Right renal pelvis (tissue), 4 donors: ENCODE measurements around the gene MDGA2. TPM values are rescaled to one million over a fixed set of nuclear protein-coding genes. Genes with fewer than 3 reads are reported as not detected.
"Not testable (repeated sequence)": the region's sequence is repeated elsewhere in the genome, so short reads cannot be mapped to it uniquely, and the experiment has no call there.

Experiments used
- DNase-seq, 4 donors: peaks; one replicate each; pipeline ENCODE4 v3.0.0-alpha.2; 2013; ENCODE audit warnings: low read depth in 4 of 4, low spot score in 3 of 4, missing footprints in 1 of 4
- polyA plus RNA-seq, 4 donors: library from polyadenylated mRNA; unstranded; fragments of 120-200 nt; gene quantifications; one replicate each; pipeline ENCODE4 v1.2.1, GENCODE V29; 2013; ENCODE audit not compliant: insufficient read length in 4 of 4

Gene MDGA2
- polyA plus RNA-seq, 4 donors, result 1.8 to 2.4 (median 2.1) TPM

- DNase-seq, result no peak
Measured at GRCh38 chr14:47366006-47366405, 309.4 kb downstream of the MDGA2 start.

DNA sequence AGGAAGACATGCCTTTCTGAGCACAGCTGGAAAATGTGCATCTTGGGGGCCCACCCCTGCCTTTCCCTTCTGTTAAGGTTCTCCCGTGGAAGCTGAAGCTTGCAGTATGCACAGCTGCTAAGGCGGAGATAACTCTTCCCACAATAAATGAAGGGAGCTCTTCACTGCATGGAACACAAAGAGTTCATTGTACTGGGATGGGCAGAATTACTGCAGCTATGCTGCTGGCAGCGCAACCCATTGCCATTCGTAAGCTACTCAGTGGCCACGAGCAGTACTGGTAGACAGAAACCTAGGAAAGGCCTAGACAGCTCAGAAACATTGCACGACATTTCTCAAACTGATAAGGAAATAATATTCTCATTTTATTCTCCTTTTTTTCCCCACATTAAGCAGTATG, 310.2 kb downstream of the MDGA2 start:
- DNase-seq, result no peak

DNA sequence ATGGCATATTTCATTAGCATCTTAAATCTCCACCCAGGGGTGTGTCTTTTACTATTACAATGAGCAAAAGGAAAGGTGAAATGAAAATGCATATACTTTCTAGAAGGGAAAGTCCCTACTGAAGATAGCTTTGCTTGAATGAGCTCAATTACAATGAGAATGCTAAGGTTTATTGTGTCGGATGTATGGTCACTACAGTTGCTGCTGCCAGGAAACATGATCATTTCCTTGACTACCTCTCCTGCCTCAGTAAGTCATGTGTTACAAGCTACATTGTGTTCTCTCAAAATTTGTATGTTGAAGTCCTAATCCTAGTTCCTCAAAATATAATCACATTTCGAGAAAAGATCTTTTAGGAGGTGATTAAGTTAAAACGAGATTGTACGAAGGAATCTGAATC, 322.2 kb downstream of the MDGA2 start:
- DNase-seq, result no peak

DNA sequence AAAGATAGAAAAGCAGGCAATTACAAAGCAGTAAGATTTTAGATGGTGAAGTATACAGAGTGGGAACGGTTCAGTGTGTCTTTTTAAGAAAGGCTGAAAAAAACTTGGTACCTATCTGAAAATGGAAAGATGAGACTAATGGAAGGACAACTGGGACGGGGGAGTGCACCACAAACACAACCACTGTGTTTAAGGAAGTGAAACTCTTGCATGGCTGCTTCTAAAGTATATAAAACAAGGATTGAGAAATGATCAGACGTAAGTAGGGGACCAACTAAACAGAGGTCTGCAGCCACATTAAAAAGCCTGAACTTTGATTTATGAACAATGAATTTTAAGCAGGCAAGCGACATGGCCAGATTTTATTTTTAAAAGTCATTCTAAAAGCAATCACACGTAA, 328.6 kb downstream of the MDGA2 start:
- DNase-seq, result no peak

- no peak for DNase-seq
Measured at GRCh38 chr14:47345016-47345415, 330.4 kb downstream of the MDGA2 start.

DNA sequence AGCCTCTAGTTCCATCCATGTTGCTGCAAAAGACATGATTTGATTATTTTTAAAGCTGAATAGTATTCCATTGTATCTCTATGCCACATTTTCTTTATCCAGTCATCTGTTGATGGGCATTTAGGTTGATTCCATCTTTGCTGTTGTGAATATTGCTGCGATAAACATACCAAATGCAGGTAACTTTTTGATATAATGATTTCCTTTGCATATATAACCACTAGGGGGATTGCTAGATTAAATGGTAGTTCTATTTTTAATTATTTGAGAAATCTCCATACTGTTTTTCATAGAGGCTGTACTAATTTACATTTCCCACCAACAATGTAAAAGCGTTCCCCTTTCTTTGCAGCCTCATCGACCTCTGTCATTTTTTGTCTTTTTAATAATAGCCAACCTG, 342.5 kb downstream of the MDGA2 start:
- no peak for DNase-seq

GRCh38 chr14:47332106-47332505, 343.3 kb downstream of the MDGA2 start:
- DNase-seq, result no peak

- no peak for DNase-seq
Measured at GRCh38 chr14:47328376-47328775, 347.0 kb downstream of the MDGA2 start.

- DNase-seq, result no peak
Measured at GRCh38 chr14:47327336-47327735, 348.1 kb downstream of the MDGA2 start.

DNA sequence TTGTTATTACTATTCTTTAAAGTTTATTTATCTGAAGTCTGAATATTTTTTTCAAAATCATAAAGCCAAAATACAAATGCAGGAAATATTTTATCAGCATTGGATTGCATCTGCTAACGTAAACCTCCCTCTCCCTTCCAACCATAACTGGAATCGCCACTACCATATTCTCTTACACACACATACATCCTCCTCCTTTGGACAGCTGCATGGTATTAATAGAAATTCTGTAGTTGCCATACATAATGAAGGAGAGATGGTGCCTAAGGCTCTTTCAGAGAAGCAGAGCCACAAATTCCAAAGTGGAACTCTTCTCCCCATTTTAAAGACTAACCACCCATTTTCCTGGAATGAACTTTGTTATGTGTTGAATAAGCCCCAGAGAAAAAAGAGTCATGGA, 352.7 kb downstream of the MDGA2 start:
- DNase-seq, result no peak

DNA sequence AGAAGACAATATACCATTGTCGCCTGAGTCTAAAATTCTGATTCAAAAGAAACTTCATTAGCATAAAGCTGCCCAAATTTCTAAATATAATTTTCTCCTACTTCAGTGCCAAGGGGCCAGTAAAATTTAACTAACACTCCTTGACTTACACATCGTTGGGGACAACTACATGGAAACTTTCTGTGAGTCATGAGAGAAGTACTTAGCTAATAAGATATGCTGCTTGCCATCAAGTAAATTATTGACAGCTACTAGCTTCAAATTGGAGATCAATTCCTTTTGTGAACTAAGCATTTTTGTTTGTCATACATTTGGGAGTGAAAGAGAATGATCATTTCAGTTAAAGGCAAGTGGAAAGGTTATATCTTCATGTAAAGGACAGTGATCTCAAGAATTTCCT, 373.3 kb downstream of the MDGA2 start:
- DNase-seq, result no peak

- DNase-seq, result no peak
Measured at GRCh38 chr14:47300796-47301195, 374.6 kb downstream of the MDGA2 start.

DNA sequence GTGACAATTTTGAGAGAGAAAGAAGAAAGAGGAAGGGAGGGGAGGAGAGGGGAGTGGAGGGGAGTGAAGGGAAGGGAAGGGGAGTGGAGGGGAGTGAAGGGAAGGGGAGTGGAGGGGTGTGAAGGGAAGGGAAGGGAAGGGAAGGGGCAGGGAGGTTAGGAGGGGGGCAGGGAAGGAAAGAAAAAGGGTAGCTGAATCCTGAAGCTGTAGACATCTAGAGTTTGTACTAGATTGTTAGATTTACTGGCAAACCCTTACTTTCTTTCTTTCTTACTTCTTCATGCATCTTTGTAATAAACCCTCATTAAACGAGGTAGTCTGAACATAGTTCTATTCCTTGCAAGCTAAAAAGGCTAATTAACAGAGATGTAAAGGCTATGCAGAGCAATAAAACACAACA, 378.0 kb downstream of the MDGA2 start:
- DNase-seq, result no peak

GRCh38 chr14:47284283-47284682, 391.1 kb downstream of the MDGA2 start:
- no peak for DNase-seq

DNA sequence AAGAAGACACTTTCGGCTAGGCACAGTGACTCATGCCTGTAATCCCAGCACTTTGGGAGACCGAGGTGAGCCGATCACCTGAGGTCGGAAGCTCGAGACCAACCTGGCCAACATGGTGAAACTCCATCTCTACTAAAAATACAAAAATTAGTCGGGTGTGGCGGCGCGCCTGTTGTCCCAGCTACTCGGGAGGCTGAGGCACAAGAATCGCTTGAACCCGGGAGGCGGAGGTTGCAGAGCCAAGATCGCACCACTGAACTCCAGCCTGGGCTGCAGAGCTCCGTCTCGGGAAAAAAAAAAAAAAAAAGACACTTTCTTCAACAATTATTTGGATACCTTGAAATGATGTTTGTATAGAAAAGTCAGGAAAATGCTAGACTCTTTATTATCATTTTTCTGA, 393.6 kb downstream of the MDGA2 start:
- not testable (repeated sequence) for DNase-seq

DNA sequence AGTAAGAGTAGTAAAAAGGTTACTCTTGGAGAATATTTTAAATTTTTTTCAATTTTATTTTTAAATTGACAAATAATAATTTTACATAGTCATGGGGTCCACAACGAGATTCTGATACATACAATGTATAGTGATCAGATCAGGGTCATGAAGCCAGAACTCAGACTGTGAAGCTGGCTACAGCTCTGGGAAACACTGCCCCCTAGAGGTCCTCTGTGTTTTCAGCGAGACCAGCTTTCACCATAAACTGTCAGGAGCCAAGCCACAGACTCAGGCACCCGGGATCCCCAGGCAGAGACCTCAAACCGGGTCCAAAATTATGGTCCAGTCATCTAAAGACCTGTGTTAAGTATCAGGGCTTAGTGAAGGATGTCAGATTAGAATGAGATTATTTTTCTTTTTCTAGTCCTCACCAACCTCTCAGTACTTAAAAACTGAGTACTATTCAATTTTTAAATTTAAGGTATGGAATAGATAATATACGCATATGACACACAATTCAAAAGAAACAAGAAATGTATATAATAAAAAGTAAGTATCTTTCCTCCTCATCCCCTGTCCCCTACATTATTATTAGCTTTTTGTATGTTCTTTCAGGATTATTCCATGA, 397.1 kb downstream of the MDGA2 start:
- DNase-seq, result peak; percentile 8 to 19 (median 15)

GRCh38 chr14:47277703-47278102, 397.7 kb downstream of the MDGA2 start:
- DNase-seq, result no peak

DNA sequence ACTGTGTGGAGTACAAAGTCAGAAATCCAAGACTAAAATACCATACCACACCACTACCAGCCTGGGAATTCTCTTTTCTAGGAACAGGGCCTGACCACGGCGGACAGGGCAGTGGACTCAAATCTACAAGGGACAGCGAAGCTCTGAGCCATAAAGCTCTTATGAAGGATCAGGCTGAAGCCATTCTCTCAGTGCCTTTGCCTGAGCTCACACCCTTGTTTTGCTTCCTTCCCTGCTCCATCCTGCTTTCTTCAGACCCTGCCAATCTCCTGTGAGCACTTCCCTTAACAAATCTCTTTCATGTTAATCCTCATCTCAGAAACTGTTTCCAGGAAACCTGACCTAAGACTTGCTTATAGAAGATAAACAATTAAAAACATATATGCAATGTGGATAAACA, 398.5 kb downstream of the MDGA2 start:
- no peak for DNase-seq

GRCh38 chr14:47273939-47274338, 401.5 kb downstream of the MDGA2 start:
- no peak for DNase-seq

DNA sequence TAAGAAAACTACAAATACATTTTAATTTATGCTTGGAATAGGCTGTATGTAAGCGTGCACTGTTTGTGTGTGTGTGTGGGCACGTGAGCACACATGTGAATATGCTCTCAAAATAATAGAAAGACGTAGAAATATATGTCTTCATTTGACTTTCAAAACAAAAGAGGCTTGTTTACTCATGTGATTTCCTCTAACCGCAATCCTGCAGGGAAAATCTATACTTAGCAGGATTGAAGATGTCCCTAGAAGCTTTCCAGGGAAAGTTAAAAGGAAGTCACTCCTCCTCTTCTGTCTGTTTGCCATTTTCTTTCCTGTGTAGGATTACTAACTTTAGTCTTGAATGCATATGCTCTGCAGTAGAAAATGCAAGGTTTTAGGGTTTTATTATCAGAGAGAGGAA, 404.7 kb downstream of the MDGA2 start:
- DNase-seq, result no peak

DNA sequence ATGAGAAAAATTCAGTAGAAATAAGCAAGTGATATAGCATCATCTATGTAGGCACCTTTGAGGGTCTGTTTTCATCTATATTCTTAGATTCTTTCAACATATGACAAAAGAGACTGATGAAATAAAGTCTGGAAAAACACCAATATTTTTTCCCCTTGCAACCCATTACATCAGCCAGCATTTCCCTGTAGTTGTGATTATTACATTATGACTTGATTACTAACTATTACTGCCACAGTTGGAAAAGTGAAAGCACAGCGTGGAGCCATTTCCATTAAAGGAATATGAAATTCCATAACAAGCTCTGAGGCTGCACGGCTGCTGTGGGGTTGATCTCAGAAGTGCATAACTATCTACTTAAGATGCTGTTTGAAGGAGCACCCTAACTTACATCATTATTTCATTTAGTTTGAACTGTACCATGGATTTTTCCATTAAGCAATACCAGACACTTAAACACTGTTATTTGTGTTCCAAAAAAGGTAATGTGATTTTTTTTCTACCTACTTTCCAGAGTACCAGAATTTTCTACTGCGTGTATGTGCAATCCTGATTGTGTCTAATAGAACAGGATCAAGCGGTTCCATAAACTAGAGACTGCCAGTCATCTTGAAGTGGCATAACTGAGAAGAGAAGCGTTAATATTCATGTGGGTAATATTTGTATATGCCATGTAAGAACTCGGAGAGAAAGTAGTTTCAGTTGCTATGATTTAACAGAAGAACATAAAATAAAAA, 405.5 kb downstream of the MDGA2 start:
- DNase-seq, result no peak

GRCh38 chr14:47264842-47265241, 410.6 kb downstream of the MDGA2 start:
- no peak for DNase-seq

DNA sequence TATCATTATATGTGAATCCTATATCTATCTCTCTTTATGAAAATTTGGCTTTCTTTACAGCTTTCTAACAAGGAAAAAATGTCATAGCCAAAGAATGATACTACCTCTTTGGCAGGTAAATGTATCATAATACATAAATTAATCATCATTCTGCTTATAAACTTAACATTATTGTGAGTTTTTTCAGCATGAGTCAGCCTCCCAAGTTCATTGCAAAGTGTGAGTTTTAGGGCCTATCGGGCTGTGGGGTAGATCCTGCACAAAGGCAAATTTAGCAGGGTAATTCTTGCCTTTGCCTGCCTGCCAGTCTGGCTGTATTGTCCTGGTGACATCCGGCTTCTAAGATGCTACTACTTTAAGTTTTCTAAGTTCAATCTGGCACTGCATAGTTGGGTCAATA, 412.6 kb downstream of the MDGA2 start:
- DNase-seq, result no peak
